Neutrophil (primary cell): ENCODE data around the gene PCNX1.

ENCODE experiments used
- H3K27ac ChIP-seq: fragments of 200-600 bp; sonication (generic); 2 replicates; pipeline ENCODE4 v1.5.1; 2016; ENCODE audit warnings: mild to moderate bottlenecking, moderate library complexity
- H3K27me3 ChIP-seq: fragments of 200-600 bp; sonication (generic); 2 replicates; pipeline ENCODE4 v1.6.0; 2016; ENCODE audit warnings: mild to moderate bottlenecking
- H3K36me3 ChIP-seq: fragments of 200-600 bp; sonication (generic); 2 replicates; pipeline ENCODE4 v1.5.1; 2017
- H3K4me1 ChIP-seq, 2 experiments: fragments of 200-600 bp in 1 of 2; sonication (generic) in 1 of 2; 1 replicate in 1 of 2; 2 replicates in 1 of 2; pipeline versions ENCODE4 v1.5.1 to v1.6.1; 2013 to 2016; ENCODE audit warnings: low read depth in 1 of 2, low read length in 1 of 2, mild to moderate bottlenecking in 1 of 2, moderate library complexity in 1 of 2; ENCODE audit not compliant: control insufficient read depth in 1 of 2, insufficient read depth in 1 of 2
- H3K4me3 ChIP-seq, 2 experiments: fragments of 200-600 bp in 1 of 2; sonication (generic) in 1 of 2; 1 replicate in 1 of 2; 2 replicates in 1 of 2; pipeline ENCODE4 v1.5.1; 2013 to 2016; ENCODE audit warnings: low read depth in 1 of 2, low read length in 1 of 2, mild to moderate bottlenecking in 1 of 2, moderate library complexity in 1 of 2
- H3K9me3 ChIP-seq: fragments of 200-600 bp; sonication (generic); 2 replicates; pipeline ENCODE4 v1.5.1; 2016
- CTCF ChIP-seq: fragments of 200-600 bp; sonication (generic); IDR thresholded peaks from 2 replicates; pipeline ENCODE4 v1.5.1; 2016; ENCODE audit warnings: antibody characterized with exemption

The PCNX1 gene

DNA sequence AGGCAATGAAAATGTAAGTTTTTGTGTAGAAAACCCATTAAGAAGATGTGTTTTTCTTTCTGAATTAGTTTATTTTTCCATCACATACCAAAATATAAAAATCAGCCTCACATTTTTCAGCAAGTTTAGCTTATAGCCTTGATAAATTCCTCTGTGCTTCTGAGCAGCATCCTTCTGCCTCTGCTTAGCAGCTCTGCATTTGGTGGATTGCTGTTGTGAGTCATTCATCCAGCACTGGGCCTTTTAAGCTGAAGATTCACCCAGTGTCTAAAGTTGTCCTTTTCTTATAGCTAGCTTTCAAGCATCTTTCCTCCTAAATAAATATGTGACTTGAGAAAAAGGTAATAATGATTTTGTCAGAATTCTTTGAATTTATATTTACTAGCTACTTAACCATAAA lies 206.1 kb downstream of the PCNX1 start:
- peak overlapping the region; percentile 4 for H3K27ac ChIP-seq
- H3K4me1 ChIP-seq = no peaks in the 10 kb centered on the region
- no peak overlapping the region for H3K4me3 ChIP-seq
- H3K36me3 ChIP-seq = peaks cover 72% of the 10 kb centered on the region
- H3K9me3 ChIP-seq = no peaks in the 10 kb centered on the region
- TF ChIP-seq CTCF = no peak
- no peaks in the 10 kb centered on the region for H3K27me3 ChIP-seq

DNA sequence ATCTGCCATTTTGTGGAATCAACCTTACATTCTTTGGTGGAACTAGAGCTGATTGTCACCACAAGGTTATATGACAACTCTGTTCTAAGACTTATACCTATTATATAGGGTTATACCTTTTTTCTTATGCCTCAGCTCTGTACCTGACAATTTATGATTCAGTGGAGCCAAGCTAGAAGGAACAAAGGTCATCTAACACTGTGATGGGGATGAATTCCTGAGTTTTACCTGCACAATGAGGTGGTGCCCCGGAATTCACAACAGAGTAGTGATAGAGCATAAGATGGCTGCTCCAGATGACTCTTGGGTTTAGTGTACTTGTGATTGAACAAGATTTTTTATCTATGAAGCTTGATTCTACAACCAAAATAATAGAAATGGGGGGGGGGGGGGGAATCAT lies 207.3 kb downstream of the PCNX1 start:
- no peak overlapping the region for H3K4me3 ChIP-seq
- peaks cover 67% of the 10 kb centered on the region for H3K36me3 ChIP-seq
- H3K27me3 ChIP-seq = no peaks in the 10 kb centered on the region
- no peak for TF ChIP-seq CTCF
- H3K4me1 ChIP-seq = no peaks in the 10 kb centered on the region
- H3K9me3 ChIP-seq = no peaks in the 10 kb centered on the region
- H3K27ac ChIP-seq = no peak overlapping the region

- Histone ChIP-seq H3K27me3 (no peaks in the 10 kb centered on the region), H3K27ac (no peak overlapping the region), H3K4me3 (no peak overlapping the region), H3K9me3 (no peaks in the 10 kb centered on the region), H3K36me3 (peaks cover 59% of the 10 kb centered on the region), H3K4me1 (no peaks in the 10 kb centered on the region)
- TF ChIP-seq CTCF = no peak
Measured at GRCh38 chr14:71115306-71115705, 208.0 kb downstream of the PCNX1 start.

DNA sequence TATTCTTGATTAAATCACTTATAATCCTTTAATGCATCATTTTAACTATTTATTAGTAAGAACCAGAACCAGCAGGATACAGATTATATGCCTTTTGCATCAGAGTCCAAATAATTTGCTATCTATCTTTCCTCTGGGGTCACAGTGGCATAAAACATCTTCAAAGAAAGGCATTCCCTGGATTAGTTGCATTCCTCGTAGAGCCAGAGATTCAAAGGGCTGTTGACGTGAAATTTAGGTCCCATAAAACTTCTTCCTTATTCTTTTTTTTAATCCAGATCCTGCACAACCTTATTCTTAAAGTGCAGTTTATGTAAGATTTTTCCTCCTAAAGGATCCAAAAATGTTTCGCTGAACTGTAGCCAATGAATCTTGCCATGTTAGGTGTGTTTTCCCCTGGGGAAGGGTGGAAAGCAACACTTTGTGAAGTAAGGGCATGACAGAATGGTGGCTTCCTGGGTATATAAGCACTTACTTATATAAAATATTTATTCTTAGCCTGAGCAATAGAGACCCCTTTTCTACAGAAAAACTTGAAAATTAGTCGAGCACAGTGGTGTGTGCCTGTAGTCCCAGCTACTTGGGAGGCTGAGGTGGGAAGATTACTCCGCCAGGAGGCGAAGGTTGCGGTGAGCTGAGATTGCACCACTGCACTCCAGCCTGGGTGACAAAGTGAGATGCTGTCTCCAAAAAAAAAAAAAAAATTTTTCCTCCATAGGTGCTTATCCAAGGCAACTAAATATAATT lies 208.7 kb downstream of the PCNX1 start:
- peaks cover 53% of the 10 kb centered on the region for H3K36me3 ChIP-seq
- H3K9me3 ChIP-seq = no peaks in the 10 kb centered on the region
- H3K27me3 ChIP-seq = no peaks in the 10 kb centered on the region
- H3K27ac ChIP-seq = no peak overlapping the region
- no peaks in the 10 kb centered on the region for H3K4me1 ChIP-seq
- no peak overlapping the region for H3K4me3 ChIP-seq
- no peak for TF ChIP-seq CTCF

DNA sequence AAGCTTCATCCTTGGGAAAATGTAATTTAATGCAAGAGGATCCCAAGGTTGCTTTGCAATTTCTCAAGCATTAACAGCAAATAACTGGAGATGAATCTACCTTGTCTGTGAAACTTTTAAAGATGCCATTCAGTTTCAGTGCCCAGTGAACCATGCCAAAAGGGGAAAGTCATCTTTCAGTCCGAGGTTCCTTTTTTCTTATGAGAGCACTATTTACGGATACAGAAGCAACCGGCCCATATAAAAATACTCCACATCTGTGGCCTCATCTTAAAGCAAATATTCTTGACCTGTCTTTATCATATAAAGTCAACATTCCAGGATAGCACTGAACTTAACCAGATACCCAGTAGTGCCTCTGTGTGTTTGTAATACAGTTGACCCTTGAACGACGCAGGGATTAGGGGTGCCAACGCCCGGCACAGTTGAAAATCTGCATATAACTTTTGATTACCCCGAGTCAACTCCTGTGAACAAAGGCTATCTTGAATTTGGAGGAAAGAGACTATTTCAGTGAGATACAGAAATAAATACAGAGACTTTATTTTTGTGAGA lies 209.4 kb downstream of the PCNX1 start:
- no peaks in the 10 kb centered on the region for H3K27me3 ChIP-seq
- H3K4me1 ChIP-seq = no peaks in the 10 kb centered on the region
- no peak overlapping the region for H3K27ac ChIP-seq
- no peak for TF ChIP-seq CTCF
- H3K9me3 ChIP-seq = no peaks in the 10 kb centered on the region
- no peak overlapping the region for H3K4me3 ChIP-seq
- peaks cover 46% of the 10 kb centered on the region for H3K36me3 ChIP-seq
